GM12878 (cell line): ENCODE data around the gene EMX1. TPM values are rescaled to one million over a fixed set of nuclear protein-coding genes. Genes with fewer than 3 reads are reported as not detected.

Experiments
- ATAC-seq: fragments of 200-7000 bp; cut with Tn5 transposase; 3 replicates; pipeline ENCODE4 v1.9.1; 2020; ENCODE audit warnings: mild to moderate bottlenecking, moderate library complexity
- BruUV-seq: library from RNA; stranded (reverse); fragments of 400-500 nt; replicated peaks from 2 replicates; lab custom pipeline; 2021; lab: Mats Ljungman, UMichigan
- CTCF ChIA-PET: fragments of 300-600 bp; sonication (Branson Sonifier 250); formaldehyde crosslinking; extraction: SDS; loops from one replicate; lab custom pipeline; 2021; ENCODE audit warnings: inconsistent platforms; lab: Yijun Ruan, JAX
- POLR2A ChIA-PET: fragments of 350-600 bp; formaldehyde crosslinking; extraction: SDS; loops from one replicate; lab custom pipeline; 2021; ENCODE audit warnings: inconsistent platforms; lab: Charles Lee
- RAD21 ChIA-PET: fragments of 300-600 bp; sonication (Branson Sonifier 250); formaldehyde crosslinking; loops from one replicate; lab custom pipeline; 2023; ENCODE audit warnings: antibody characterized with exemption; ENCODE audit not compliant: unreplicated experiment; lab: Charles Lee
- SMC1A ChIA-PET: fragments of 300-600 bp; sonication (Branson Sonifier 250); formaldehyde crosslinking; loops from one replicate; lab custom pipeline; 2023; ENCODE audit not compliant: unreplicated experiment, uncharacterized antibody; lab: Charles Lee
- DNase-seq: peaks from one replicate; pipeline ENCODE4 v3.0.0-alpha.2; 2011; ENCODE audit warnings: low read depth, low spot score
- FAIRE-seq: peaks from 3 replicates; lab custom pipeline; 2011; peaks lifted over from hg19 to GRCh38; lab: Jason Lieb, UNC
- H2AFZ ChIP-seq: 2 replicates; pipeline ENCODE4 v1.6.0; 2011; ENCODE audit warnings: low read depth, low read length, control low read depth; ENCODE audit not compliant: control insufficient read depth
- H3K27ac ChIP-seq: 2 replicates; pipeline ENCODE4 v1.5.1; 2011; ENCODE audit warnings: control low read depth; ENCODE audit not compliant: control insufficient read depth, insufficient read depth
- H3K27me3 ChIP-seq, 2 experiments: replicated peaks in 1 of 2; 2 replicates each; pipeline versions ENCODE4 v1.6.0 to v1.6.1; 2011; ENCODE audit warnings: low read length in 1 of 2; ENCODE audit not compliant: control insufficient read depth in 2 of 2, insufficient read depth in 2 of 2
- H3K36me3 ChIP-seq, 2 experiments: 2 replicates each; pipeline ENCODE4 v1.5.1; 2011; ENCODE audit warnings: low read length in 1 of 2; ENCODE audit not compliant: control insufficient read depth in 2 of 2, insufficient read depth in 2 of 2
- H3K4me1 ChIP-seq: 2 replicates; pipeline ENCODE4 v1.6.1; 2011; ENCODE audit warnings: mild to moderate bottlenecking, low read length, moderate library complexity, mixed read lengths; ENCODE audit not compliant: control insufficient read depth, insufficient read depth
- H3K4me2 ChIP-seq: 2 replicates; pipeline ENCODE4 v1.6.0; 2011; ENCODE audit warnings: control low read depth; ENCODE audit not compliant: control insufficient read depth, insufficient read depth
- H3K4me3 ChIP-seq: fragments of 200-600 bp; sonication (generic); 2 replicates; pipeline ENCODE4 v1.5.1; 2016
- H3K79me2 ChIP-seq: 2 replicates; pipeline ENCODE4 v1.6.0; 2011; ENCODE audit warnings: low read length; ENCODE audit not compliant: control insufficient read depth, insufficient read depth
- H3K9ac ChIP-seq: 2 replicates; pipeline ENCODE4 v1.8.0; 2011; ENCODE audit warnings: low read length, control low read depth, mixed read lengths; ENCODE audit not compliant: control insufficient read depth, insufficient read depth
- H3K9me3 ChIP-seq: replicated peaks from 3 replicates; pipeline ENCODE4 v1.5.1; 2011; ENCODE audit warnings: mild to moderate bottlenecking, low read length; ENCODE audit not compliant: control insufficient read depth, insufficient read depth
- H4K20me1 ChIP-seq: 2 replicates; pipeline ENCODE4 v1.6.0; 2011; ENCODE audit not compliant: control insufficient read depth, insufficient read depth
- FOXK2 ChIP-seq: fragments of 450-650 bp; IDR thresholded peaks from 2 replicates; pipeline ENCODE4 v1.6.1; 2017; ENCODE audit warnings: mild to moderate bottlenecking, moderate library complexity
- HDAC6 ChIP-seq: fragments of 200-600 bp; sonication (generic); IDR thresholded peaks from one replicate; pipeline ENCODE4 v1.8.0; 2017; ENCODE audit warnings: antibody characterized with exemption; ENCODE audit not compliant: unreplicated experiment
- JUNB ChIP-seq: IDR thresholded peaks from 2 replicates; pipeline ENCODE4 v1.6.1; 2016; ENCODE audit warnings: antibody characterized with exemption, mild to moderate bottlenecking
- MEF2B ChIP-seq: fragments of 450-650 bp; IDR thresholded peaks from 2 replicates; pipeline ENCODE4 v1.6.1; 2018; ENCODE audit warnings: mild to moderate bottlenecking, moderate library complexity; ENCODE audit not compliant: partially characterized antibody, poor library complexity, severe bottlenecking
- MXI1 ChIP-seq: fragments of 150-350 bp; IDR thresholded peaks from 2 replicates; pipeline ENCODE4 v1.6.1; 2011; ENCODE audit warnings: low read depth, mild to moderate bottlenecking, inconsistent platforms, low read length, improper control_type of control experiment
- PML ChIP-seq: IDR thresholded peaks from 2 replicates; pipeline ENCODE4 v1.6.1; 2012; ENCODE audit warnings: low read length, inconsistent platforms
- RAD21 ChIP-seq: IDR thresholded peaks from 2 replicates; pipeline ENCODE4 v1.6.1; 2011; ENCODE audit warnings: mild to moderate bottlenecking, low read depth, low read length, moderate library complexity; ENCODE audit not compliant: insufficient read depth
- RFX5 ChIP-seq: IDR thresholded peaks from 2 replicates; pipeline ENCODE4 v1.6.1; 2011; ENCODE audit warnings: low read depth, low read length, improper control_type of control experiment
- STAT3 ChIP-seq: IDR thresholded peaks from 2 replicates; pipeline ENCODE4 v1.6.1; 2011; ENCODE audit warnings: low read depth, low read length, improper control_type of control experiment
- YBX1 ChIP-seq: fragments of 450-650 bp; IDR thresholded peaks from 2 replicates; pipeline ENCODE4 v1.6.1; 2016; ENCODE audit warnings: antibody characterized with exemption
- WGBS: methylation state at CpG from one replicate; pipeline ENCODE4 v1.1.6; 2016; ENCODE audit warnings: low lambda C conversion rate; ENCODE audit not compliant: insufficient replicate concordance, insufficient coverage; ENCODE audit errors: missing lambda C conversion rate; 5-methylcytosine and 5-hydroxymethylcytosine counted together
- in situ Hi-C: fragments of 300-500 bp; cut with MboI; formaldehyde crosslinking; loops from 9 replicates; pipeline ENCODE4 v1.14.3; 2018; ENCODE audit warnings: mixed read lengths
- intact Hi-C: fragments of 100-400 bp; cut with micrococcal nuclease; formaldehyde crosslinking; loops from one replicate; pipeline ENCODE4 v1.14.2; 2022; ENCODE audit not compliant: unreplicated experiment
- polyA plus RNA-seq, 11 experiments: library from polyadenylated mRNA; depleted of rRNA in 4 of 11; unstranded in 6 of 11; stranded (reverse) in 5 of 11; fragments of >200 nt; fragmentation: Nextera tagmentation in 4 of 11; fragmentation: Illumina TruSeq in 1 of 11; extraction: Ambion mirVana in 4 of 11; extraction: Trizol in 1 of 11; gene quantifications; 1 replicate in 1 of 11; 2 replicates in 10 of 11; pipeline versions ENCODE4 v1.2.1 to v1.2.3, GENCODE V29; 2011 to 2016; ENCODE audit warnings: inconsistent platforms in 2 of 11, missing spikeins in 2 of 11, low read depth in 1 of 11
- total RNA-seq, 4 experiments: library from RNA; depleted of rRNA in 3 of 4; stranded (reverse); fragments of >200 nt in 3 of 4; fragmentation: Illumina TruSeq in 1 of 4; extraction: Trizol in 1 of 4; gene quantifications; 2 replicates each; pipeline versions ENCODE4 v1.2.1 to v1.2.3, GENCODE V29; 2013 to 2021
- TF ChIP-seq, protein P1 (sequence below): fragments of 450-650 bp; IDR thresholded peaks from 2 replicates; pipeline ENCODE4 v1.6.1; 2014; ENCODE audit warnings: mild to moderate bottlenecking
- TF ChIP-seq, protein P2 (sequence below): fragments of 450-650 bp; IDR thresholded peaks from 2 replicates; pipeline ENCODE4 v1.6.1; 2018; ENCODE audit warnings: borderline replicate concordance, mild to moderate bottlenecking; ENCODE audit not compliant: partially characterized antibody
- TF ChIP-seq, protein P3 (sequence below): fragments of 450-650 bp; IDR thresholded peaks from 2 replicates; pipeline ENCODE4 v1.6.1; 2016; ENCODE audit warnings: mild to moderate bottlenecking
- TF ChIP-seq, protein P4 (sequence below): IDR thresholded peaks from 2 replicates; pipeline ENCODE4 v1.6.1; 2012; ENCODE audit warnings: low read depth, low read length, improper control_type of control experiment
- TF ChIP-seq, protein P5 (sequence below): IDR thresholded peaks from 2 replicates; pipeline ENCODE4 v1.6.1; 2012; ENCODE audit warnings: low read depth, low read length, improper control_type of control experiment

EMX1 gene
- total and polyA plus RNA-seq, 10 of the 15 experiments (the other 5 are each of a cell fraction or from before 2014, with no cell fraction given): 0.07 to 5.1 (median 1.2) TPM; not detected in 1

GRCh38 chr2:72974436-72974754 is 57.1 kb downstream of the EMX1 start:
- no peaks in the 10 kb centered on the region for H3K9me3 ChIP-seq
- H3K9ac ChIP-seq: no peak overlapping the region
- no peaks in the 10 kb centered on the region for H4K20me1 ChIP-seq
- ChIA-PET CTCF (interaction anchor here (0.6 to 13.4 kb wide), 31 partner anchors 9 to 471 kb away, joined by 3 to 437 read pairs (median 5); partner anchors contain the start of genes EMX1 and SPR), RAD21 (interaction anchor here (0.6 to 5.5 kb wide), 12 partner anchors 39 to 203 kb away, joined by 3 to 182 read pairs (median 4); partner anchors contain the start of genes EMX1 and SPR), SMC1A (interaction anchor here (0.5 to 7.5 kb wide), 13 partner anchors 10 to 111 kb away, joined by 3 to 134 read pairs (median 4); partner anchors contain the start of genes EMX1 and SPR), POLR2A (interaction anchor here (0.9 to 1.2 kb wide), 2 partner anchors 80 to 82 kb away, joined by 3 to 4 read pairs; no protein-coding TSS in a partner anchor)
- H3K36me3 ChIP-seq: no peaks in the 10 kb centered on the region
- no peak overlapping the region for H3K27ac ChIP-seq
- in situ Hi-C loops: loop anchor here (5.0 kb wide), 1 partner anchor 82 kb away; no protein-coding TSS in a partner anchor
- BruUV-seq: no TSS peak
- no peak overlapping the region for H2AFZ ChIP-seq
- no peaks in the 10 kb centered on the region for H3K27me3 ChIP-seq
- no peak for DNase-seq
- intact Hi-C loops: no loop called here
- H3K4me2 ChIP-seq: no peak overlapping the region
- 73% methylated on average over 2 of the region's 2 CpGs for WGBS
- H3K4me3 ChIP-seq: no peak overlapping the region
- H3K79me2 ChIP-seq: no peaks in the 10 kb centered on the region
- TF ChIP-seq STAT3: no peak
- TF ChIP-seq, protein P1, sequence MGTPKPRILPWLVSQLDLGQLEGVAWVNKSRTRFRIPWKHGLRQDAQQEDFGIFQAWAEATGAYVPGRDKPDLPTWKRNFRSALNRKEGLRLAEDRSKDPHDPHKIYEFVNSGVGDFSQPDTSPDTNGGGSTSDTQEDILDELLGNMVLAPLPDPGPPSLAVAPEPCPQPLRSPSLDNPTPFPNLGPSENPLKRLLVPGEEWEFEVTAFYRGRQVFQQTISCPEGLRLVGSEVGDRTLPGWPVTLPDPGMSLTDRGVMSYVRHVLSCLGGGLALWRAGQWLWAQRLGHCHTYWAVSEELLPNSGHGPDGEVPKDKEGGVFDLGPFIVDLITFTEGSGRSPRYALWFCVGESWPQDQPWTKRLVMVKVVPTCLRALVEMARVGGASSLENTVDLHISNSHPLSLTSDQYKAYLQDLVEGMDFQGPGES: no peak
- TF ChIP-seq RFX5: no peak
- no peak for TF ChIP-seq MEF2B
- TF ChIP-seq, protein P2, sequence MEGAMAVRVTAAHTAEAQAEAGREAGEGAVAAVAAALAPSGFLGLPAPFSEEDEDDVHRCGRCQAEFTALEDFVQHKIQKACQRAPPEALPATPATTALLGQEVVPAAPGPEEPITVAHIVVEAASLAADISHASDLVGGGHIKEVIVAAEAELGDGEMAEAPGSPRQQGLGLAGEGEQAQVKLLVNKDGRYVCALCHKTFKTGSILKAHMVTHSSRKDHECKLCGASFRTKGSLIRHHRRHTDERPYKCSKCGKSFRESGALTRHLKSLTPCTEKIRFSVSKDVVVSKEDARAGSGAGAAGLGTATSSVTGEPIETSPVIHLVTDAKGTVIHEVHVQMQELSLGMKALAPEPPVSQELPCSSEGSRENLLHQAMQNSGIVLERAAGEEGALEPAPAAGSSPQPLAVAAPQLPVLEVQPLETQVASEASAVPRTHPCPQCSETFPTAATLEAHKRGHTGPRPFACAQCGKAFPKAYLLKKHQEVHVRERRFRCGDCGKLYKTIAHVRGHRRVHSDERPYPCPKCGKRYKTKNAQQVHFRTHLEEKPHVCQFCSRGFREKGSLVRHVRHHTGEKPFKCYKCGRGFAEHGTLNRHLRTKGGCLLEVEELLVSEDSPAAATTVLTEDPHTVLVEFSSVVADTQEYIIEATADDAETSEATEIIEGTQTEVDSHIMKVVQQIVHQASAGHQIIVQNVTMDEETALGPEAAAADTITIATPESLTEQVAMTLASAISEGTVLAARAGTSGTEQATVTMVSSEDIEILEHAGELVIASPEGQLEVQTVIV: no peak
- TF ChIP-seq HDAC6: no peak
- TF ChIP-seq RAD21: no peak
- no peak for TF ChIP-seq YBX1
- TF ChIP-seq MXI1: no peak
- TF ChIP-seq, protein P3, sequence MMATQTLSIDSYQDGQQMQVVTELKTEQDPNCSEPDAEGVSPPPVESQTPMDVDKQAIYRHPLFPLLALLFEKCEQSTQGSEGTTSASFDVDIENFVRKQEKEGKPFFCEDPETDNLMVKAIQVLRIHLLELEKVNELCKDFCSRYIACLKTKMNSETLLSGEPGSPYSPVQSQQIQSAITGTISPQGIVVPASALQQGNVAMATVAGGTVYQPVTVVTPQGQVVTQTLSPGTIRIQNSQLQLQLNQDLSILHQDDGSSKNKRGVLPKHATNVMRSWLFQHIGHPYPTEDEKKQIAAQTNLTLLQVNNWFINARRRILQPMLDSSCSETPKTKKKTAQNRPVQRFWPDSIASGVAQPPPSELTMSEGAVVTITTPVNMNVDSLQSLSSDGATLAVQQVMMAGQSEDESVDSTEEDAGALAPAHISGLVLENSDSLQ: no peak
- TF ChIP-seq FOXK2: no peak
- TF ChIP-seq, protein P4, sequence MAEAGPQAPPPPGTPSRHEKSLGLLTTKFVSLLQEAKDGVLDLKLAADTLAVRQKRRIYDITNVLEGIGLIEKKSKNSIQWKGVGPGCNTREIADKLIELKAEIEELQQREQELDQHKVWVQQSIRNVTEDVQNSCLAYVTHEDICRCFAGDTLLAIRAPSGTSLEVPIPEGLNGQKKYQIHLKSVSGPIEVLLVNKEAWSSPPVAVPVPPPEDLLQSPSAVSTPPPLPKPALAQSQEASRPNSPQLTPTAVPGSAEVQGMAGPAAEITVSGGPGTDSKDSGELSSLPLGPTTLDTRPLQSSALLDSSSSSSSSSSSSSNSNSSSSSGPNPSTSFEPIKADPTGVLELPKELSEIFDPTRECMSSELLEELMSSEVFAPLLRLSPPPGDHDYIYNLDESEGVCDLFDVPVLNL: no peak
- TF ChIP-seq, protein P5, sequence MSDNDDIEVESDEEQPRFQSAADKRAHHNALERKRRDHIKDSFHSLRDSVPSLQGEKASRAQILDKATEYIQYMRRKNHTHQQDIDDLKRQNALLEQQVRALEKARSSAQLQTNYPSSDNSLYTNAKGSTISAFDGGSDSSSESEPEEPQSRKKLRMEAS: no peak
- no peak for TF ChIP-seq JUNB
- no peak for TF ChIP-seq PML
- TF ChIP-seq, all 136 proteins: peak for 0
- no peaks in the 10 kb centered on the region for H3K4me1 ChIP-seq
- ATAC-seq (peak; percentile 39; the same call in 2 of the 3 replicates), FAIRE-seq (no peak)
